Activated T-helper 2 cell treated with anti-CD3 and anti-CD28 coated beads, Interferon-gamma antibody, Interleukin-2, Interleukin-4, amounts not matched to agents 10 μg/mL and 5 μg/mL and 100 μg/mL, durations not matched to agents 14 hours and 24 hours and 36 hours (primary cell): ENCODE measurements around the gene DNASE1L3. TPM values are rescaled to one million over a fixed set of nuclear protein-coding genes. Genes with fewer than 3 reads are reported as not detected.

Source experiments
- DNase-seq: peaks from one replicate; pipeline ENCODE4 v3.0.0; 2021; ENCODE audit warnings: low spot score
- H3K27ac Mint-ChIP-seq: one replicate; pipeline ENCODE4 v1.8.0; 2021; ENCODE audit warnings: mixed read lengths
- H3K27me3 Mint-ChIP-seq: one replicate; pipeline ENCODE4 v1.8.0; 2021; ENCODE audit warnings: low read depth, mixed read lengths
- H3K36me3 Mint-ChIP-seq: one replicate; pipeline ENCODE4 v1.8.0; 2021; ENCODE audit warnings: low read depth, mixed read lengths
- H3K4me1 Mint-ChIP-seq: one replicate; pipeline ENCODE4 v1.8.0; 2021; ENCODE audit warnings: low read depth, mixed read lengths
- H3K4me3 Mint-ChIP-seq: one replicate; pipeline ENCODE4 v1.8.0; 2021; ENCODE audit warnings: low read depth, mild to moderate bottlenecking, moderate library complexity, mixed read lengths
- H3K9me3 Mint-ChIP-seq: one replicate; pipeline ENCODE4 v1.8.0; 2021; ENCODE audit warnings: mixed read lengths
- intact Hi-C: fragments of 100-400 bp; cut with micrococcal nuclease; formaldehyde crosslinking; loops from one replicate; pipeline ENCODE4 v1.15.1; 2023
- total RNA-seq: library from RNA; stranded (reverse); gene quantifications from 2 replicates; pipeline ENCODE4 v1.2.3, GENCODE V29; 2022

Gene DNASE1L3
- total RNA-seq, 1 donor from 2014 or later, result not detected

DNA sequence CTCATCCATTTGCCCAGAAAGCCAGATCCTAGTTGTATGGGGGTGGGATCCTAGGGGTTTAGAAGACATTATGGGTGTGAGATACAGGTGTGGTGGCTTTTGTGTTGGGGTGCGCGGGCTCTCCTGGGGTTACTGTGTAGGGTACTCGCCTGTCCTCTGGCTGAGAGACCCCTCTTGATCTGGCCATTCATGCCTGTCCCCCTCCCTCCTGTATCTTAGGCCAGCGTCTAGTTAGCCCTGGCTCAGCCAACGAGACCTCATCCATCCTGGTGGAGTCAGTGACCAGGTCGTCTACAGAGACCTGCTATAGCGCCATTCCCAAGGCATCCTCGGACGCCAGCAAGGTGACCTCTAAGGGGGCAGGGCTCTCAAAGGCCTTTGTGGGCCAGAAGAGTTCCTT lies 41.4 kb downstream of the DNASE1L3 start:
- DNase-seq, result no peak
- H3K27me3 Mint-ChIP-seq, result no peaks in the 10 kb centered on the region
- intact Hi-C loops, result no loop called here
- no peaks in the 10 kb centered on the region for H3K4me1 Mint-ChIP-seq
- no peaks in the 10 kb centered on the region for H3K9me3 Mint-ChIP-seq
- H3K27ac Mint-ChIP-seq, result no peak overlapping the region
- H3K36me3 Mint-ChIP-seq, result no peaks in the 10 kb centered on the region
- no peak overlapping the region for H3K4me3 Mint-ChIP-seq

DNA sequence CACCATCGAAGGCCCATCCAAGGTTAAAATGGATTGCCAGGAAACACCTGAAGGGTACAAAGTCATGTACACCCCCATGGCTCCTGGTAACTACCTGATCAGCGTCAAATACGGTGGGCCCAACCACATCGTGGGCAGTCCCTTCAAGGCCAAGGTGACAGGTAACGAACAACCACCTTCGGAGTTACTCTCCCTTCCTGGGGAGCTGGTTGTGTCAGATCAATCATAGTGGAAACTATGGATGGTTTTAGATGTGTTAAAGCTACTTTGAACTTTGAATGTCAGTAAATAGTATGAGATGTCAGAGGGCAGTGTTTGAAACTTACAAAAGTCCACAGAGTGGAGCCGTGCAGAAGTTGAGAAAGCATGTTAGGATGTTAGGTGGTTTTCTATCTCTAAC lies 42.3 kb downstream of the DNASE1L3 start:
- Mint-ChIP-seq H3K4me3 (no peak overlapping the region), H3K4me1 (no peaks in the 10 kb centered on the region), H3K27ac (no peak overlapping the region), H3K36me3 (no peaks in the 10 kb centered on the region), H3K9me3 (no peaks in the 10 kb centered on the region), H3K27me3 (no peaks in the 10 kb centered on the region)
- DNase-seq, result no peak
- intact Hi-C loops, result no loop called here

GRCh38 chr3:58167431-58168351 lies 43.1 kb downstream of the DNASE1L3 start:
- Mint-ChIP-seq H3K36me3 (peaks cover 3% of the 10 kb centered on the region), H3K4me1 (no peaks in the 10 kb centered on the region), H3K27ac (no peak overlapping the region), H3K27me3 (no peaks in the 10 kb centered on the region), H3K4me3 (no peak overlapping the region), H3K9me3 (no peaks in the 10 kb centered on the region)
- peak; percentile 47 for DNase-seq
- intact Hi-C loops, result no loop called here

DNA sequence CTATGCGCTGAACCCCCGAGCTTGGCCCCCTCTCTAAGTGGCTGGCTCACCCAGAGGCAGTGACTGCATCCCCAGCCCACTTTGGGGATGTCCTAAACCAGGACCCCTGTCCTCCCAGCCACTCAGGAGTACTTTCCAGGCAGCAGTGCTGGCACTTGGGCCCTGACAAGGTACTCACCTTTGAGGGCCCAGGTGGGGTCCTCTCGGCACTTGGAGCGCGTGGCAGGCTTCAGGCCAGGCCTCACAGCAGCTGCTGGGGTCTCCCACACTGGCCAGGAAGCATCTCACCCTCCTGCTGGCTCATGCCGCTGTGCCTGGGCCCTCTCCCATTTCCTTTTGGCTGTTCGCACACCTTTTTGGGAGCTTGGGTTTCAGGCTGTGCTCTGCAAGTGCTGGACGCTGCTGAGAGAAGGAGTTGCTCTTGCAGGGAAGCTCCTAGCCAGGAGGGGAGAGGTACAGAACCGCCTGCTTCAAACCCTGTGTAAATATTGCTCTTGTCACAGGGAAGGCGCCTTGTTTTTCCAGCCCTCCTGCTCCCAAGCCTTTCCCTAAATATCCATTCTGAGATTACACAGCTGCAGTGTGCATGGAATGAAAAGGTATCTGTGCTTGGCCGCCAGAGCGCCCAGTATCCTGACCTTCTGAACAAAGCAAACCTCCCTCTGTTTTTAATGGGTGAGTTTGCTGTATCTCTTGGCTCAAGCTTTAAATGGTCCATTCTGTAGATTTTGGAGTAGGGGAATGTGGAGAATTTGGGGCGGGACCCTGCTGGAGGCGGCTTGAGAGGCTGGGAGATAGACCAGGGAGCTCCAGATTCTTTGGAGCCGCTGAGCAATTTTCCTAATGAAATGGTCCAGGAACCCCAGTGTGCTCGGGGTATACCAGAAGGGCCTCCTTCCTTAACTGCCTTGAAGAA lies 45.6 kb downstream of the DNASE1L3 start:
- no peak for DNase-seq
- peaks cover 16% of the 10 kb centered on the region for H3K36me3 Mint-ChIP-seq
- peaks cover 1% of the 10 kb centered on the region for H3K4me1 Mint-ChIP-seq
- no peak overlapping the region for H3K27ac Mint-ChIP-seq
- H3K27me3 Mint-ChIP-seq, result no peaks in the 10 kb centered on the region
- H3K4me3 Mint-ChIP-seq, result no peak overlapping the region
- H3K9me3 Mint-ChIP-seq, result no peaks in the 10 kb centered on the region
- intact Hi-C loops, result no loop called here

DNA sequence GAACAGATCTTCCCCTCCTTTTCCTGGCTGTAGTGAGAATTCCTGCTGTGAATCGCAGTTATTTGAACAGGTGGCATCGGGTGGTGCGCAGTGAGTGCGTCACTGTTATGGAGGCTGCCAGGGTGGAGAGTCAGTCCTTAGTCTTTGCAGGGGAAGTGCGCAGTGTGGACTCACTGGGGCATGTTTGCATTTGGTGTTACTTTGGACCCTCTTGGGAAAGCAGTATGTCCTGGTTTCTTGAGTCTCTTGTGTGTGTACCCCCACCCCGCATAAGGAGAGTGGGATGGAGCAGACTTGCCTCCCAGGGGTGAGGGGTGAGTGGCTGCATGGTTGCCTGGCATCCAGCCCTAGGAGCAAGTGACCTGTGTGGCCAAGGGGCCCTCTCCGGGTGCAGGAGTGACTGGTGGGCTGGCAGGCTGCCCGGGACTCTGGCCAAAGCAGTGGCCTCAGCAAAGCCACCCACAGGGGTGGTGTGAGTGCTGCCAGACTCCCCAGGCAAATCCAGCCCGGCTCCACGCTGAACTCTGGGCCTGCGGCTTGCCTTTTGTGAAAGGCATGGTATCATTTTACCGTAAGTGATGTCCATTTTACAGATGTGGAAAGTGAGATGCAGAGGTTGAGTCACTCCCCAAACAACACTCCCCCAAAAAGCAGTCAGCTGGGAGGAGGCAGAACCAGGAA lies 46.4 kb downstream of the DNASE1L3 start:
- no peaks in the 10 kb centered on the region for H3K9me3 Mint-ChIP-seq
- intact Hi-C loops, result no loop called here
- H3K36me3 Mint-ChIP-seq, result peaks cover 16% of the 10 kb centered on the region
- H3K27me3 Mint-ChIP-seq, result no peaks in the 10 kb centered on the region
- peaks cover 1% of the 10 kb centered on the region for H3K4me1 Mint-ChIP-seq
- no peak for DNase-seq
- no peak overlapping the region for H3K27ac Mint-ChIP-seq
- no peak overlapping the region for H3K4me3 Mint-ChIP-seq

- H3K9me3 Mint-ChIP-seq, result no peaks in the 10 kb centered on the region
- intact Hi-C loops, result no loop called here
- no peak overlapping the region for H3K4me3 Mint-ChIP-seq
- H3K36me3 Mint-ChIP-seq, result peaks cover 16% of the 10 kb centered on the region
- H3K4me1 Mint-ChIP-seq, result peaks cover 1% of the 10 kb centered on the region
- H3K27ac Mint-ChIP-seq, result no peak overlapping the region
- no peaks in the 10 kb centered on the region for H3K27me3 Mint-ChIP-seq
- no peak for DNase-seq
These were observed 47.5 kb downstream of the DNASE1L3 start for GRCh38 chr3:58163234-58163633.

GRCh38 chr3:58161435-58162398 lies 49.1 kb downstream of the DNASE1L3 start:
- H3K4me1 Mint-ChIP-seq, result peaks cover 1% of the 10 kb centered on the region
- H3K4me3 Mint-ChIP-seq, result no peak overlapping the region
- intact Hi-C loops, result no loop called here
- DNase-seq, result no peak
- no peaks in the 10 kb centered on the region for H3K9me3 Mint-ChIP-seq
- no peak overlapping the region for H3K27ac Mint-ChIP-seq
- peaks cover 20% of the 10 kb centered on the region for H3K36me3 Mint-ChIP-seq
- H3K27me3 Mint-ChIP-seq, result no peaks in the 10 kb centered on the region

GRCh38 chr3:58160399-58160798 lies 50.4 kb downstream of the DNASE1L3 start:
- Mint-ChIP-seq H3K4me3 (no peak overlapping the region), H3K27me3 (no peaks in the 10 kb centered on the region), H3K4me1 (peaks cover 1% of the 10 kb centered on the region), H3K36me3 (peaks cover 20% of the 10 kb centered on the region), H3K9me3 (no peaks in the 10 kb centered on the region), H3K27ac (no peak overlapping the region)
- intact Hi-C loops, result no loop called here
- no peak for DNase-seq

DNA sequence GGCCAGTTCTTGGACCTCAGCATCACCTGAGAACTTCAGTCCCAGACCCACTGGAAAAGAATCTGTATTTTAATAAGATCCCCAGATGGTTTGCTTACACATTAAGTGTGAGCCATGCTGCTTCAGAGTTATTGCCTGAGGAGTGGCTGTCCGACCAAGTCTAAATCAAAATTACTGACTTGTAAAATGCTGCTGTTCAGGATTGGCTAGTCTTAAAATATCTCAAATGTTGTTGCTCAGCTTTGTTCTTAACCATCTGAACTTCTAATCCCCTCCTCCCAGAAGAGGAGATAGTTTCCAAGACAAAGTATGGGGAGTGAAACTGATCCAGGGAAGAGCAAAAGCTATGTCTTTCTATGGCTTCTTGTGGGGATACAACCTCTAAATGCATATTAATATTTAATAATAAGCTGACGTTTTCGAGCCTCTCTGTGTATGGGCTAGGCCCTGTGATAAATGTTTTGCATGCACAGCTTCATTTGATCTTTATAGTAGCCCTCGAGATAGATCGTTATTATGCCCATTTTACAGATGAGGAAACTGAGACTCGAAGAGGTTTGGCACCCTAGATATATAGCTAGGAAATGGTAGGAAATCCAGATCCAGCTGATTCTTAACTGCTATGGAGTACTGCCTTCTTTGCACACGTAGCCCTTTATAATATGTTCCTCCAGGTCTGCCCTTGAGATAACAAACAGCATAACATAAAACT lies 52.2 kb downstream of the DNASE1L3 start:
- Mint-ChIP-seq H3K9me3 (no peaks in the 10 kb centered on the region), H3K36me3 (peaks cover 20% of the 10 kb centered on the region), H3K4me3 (no peak overlapping the region), H3K27me3 (no peaks in the 10 kb centered on the region), H3K27ac (no peak overlapping the region), H3K4me1 (peaks cover 1% of the 10 kb centered on the region)
- intact Hi-C loops, result no loop called here
- no peak for DNase-seq

GRCh38 chr3:58157700-58158099 lies 53.1 kb downstream of the DNASE1L3 start:
- H3K27me3 Mint-ChIP-seq, result no peaks in the 10 kb centered on the region
- peaks cover 20% of the 10 kb centered on the region for H3K36me3 Mint-ChIP-seq
- intact Hi-C loops, result no loop called here
- no peaks in the 10 kb centered on the region for H3K9me3 Mint-ChIP-seq
- H3K27ac Mint-ChIP-seq, result no peak overlapping the region
- H3K4me1 Mint-ChIP-seq, result peaks cover 1% of the 10 kb centered on the region
- no peak overlapping the region for H3K4me3 Mint-ChIP-seq
- DNase-seq, result no peak

DNA sequence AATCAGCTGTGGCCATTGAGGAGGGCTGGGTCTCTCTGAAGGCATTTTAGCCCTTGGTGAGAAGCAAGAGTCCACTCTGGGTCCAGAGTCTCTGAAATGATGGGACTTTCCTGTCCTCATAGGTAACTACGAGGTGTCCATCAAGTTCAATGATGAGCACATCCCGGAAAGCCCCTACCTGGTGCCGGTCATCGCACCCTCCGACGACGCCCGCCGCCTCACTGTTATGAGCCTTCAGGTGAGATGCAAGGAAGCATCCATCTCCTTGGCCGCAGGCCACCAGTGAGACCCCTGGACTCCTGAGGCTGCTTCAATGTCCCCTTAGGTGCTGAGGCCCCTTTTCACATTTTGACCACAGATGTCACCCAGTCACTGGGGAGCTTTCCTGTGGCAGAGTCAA lies 54.9 kb downstream of the DNASE1L3 start:
- Mint-ChIP-seq H3K27me3 (no peaks in the 10 kb centered on the region), H3K9me3 (no peaks in the 10 kb centered on the region), H3K27ac (no peak overlapping the region), H3K4me3 (no peak overlapping the region), H3K36me3 (peaks cover 13% of the 10 kb centered on the region), H3K4me1 (no peaks in the 10 kb centered on the region)
- no peak for DNase-seq
- intact Hi-C loops, result no loop called here
